HCEC 1CT (cell line): ENCODE results near the gene WNT9A.
A peak's percentile ranks its signal among the peaks of the same experiment; 100 is the strongest.

Source experiments
- DNase-seq: peaks from one replicate; pipeline ENCODE4 v3.0.0-alpha.2; 2017

The WNT9A gene

GRCh38 chr1:227907439-227908015 lies 40.2 kb downstream of the WNT9A start:
- no peak for DNase-seq

- no peak for DNase-seq
Measured at GRCh38 chr1:227906550-227907071, 41.1 kb downstream of the WNT9A start.

GRCh38 chr1:227905573-227906487 lies 41.9 kb downstream of the WNT9A start:
- no peak for DNase-seq

GRCh38 chr1:227904541-227905335 lies 43.0 kb downstream of the WNT9A start:
- DNase-seq, result no peak

GRCh38 chr1:227903614-227904501 lies 43.9 kb downstream of the WNT9A start:
- no peak for DNase-seq

GRCh38 chr1:227903061-227903521 lies 44.6 kb downstream of the WNT9A start:
- no peak for DNase-seq

- DNase-seq, result no peak
Measured at GRCh38 chr1:227902641-227902990, 45.1 kb downstream of the WNT9A start.

- peak; percentile 10 for DNase-seq
Measured at GRCh38 chr1:227901906-227902640, 45.7 kb downstream of the WNT9A start.

GRCh38 chr1:227901239-227901905 lies 46.4 kb downstream of the WNT9A start:
- DNase-seq, result no peak

GRCh38 chr1:227900571-227901051 lies 47.1 kb downstream of the WNT9A start:
- DNase-seq, result no peak

GRCh38 chr1:227899820-227900449 lies 47.8 kb downstream of the WNT9A start:
- DNase-seq, result no peak

- no peak for DNase-seq
Measured at GRCh38 chr1:227899141-227899819, 48.5 kb downstream of the WNT9A start.

- no peak for DNase-seq
Measured at GRCh38 chr1:227898502-227899140, 49.1 kb downstream of the WNT9A start.

GRCh38 chr1:227897704-227898438 lies 49.9 kb downstream of the WNT9A start:
- no peak for DNase-seq

- no peak for DNase-seq
Measured at GRCh38 chr1:227896710-227897655, 50.7 kb downstream of the WNT9A start.

GRCh38 chr1:227895828-227896685 lies 51.7 kb downstream of the WNT9A start:
- DNase-seq, result no peak
